GM19455 (cell line): ENCODE results near the gene HSPA4.

ENCODE experiments used
- ATAC-seq: cut with Tn5 transposase; IDR thresholded peaks from one replicate; pipeline ENCODE4 v1.9.1; 2021; ENCODE audit not compliant: unreplicated experiment

The HSPA4 gene

DNA sequence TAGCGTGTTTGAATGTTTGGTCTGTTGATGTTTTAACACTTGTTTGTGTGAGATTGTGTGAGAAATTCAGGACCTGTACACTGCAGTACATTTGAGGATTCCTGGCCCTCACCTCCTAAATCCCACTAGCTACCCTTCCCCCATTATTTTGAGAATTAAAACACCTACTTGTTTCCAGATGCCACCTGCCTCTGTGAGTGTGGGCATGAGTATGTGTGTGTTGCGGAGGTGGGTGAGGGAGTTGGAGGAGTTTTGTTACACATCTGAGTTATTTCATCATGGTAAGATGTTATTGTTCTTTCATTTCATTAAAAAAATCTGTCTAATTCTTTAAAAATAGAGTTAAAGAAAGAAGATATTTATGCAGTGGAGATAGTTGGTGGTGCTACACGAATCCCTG is 36.3 kb downstream of the HSPA4 start:
- no peak for ATAC-seq

DNA sequence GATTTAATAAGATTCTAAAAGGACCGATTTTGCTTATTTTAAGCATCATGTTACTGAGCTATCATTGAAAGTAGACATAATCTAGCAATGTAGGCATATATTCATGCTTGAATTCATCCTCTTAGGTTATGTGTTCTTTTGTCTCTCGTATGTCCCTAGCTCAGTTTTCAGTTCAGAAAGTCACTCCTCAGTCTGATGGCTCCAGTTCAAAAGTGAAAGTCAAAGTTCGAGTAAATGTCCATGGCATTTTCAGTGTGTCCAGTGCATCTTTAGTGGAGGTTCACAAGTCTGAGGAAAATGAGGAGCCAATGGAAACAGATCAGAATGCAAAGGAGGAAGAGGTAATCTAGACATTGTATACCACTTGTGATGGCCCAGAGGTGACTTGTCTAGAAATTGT is 39.2 kb downstream of the HSPA4 start:
- no peak for ATAC-seq

DNA sequence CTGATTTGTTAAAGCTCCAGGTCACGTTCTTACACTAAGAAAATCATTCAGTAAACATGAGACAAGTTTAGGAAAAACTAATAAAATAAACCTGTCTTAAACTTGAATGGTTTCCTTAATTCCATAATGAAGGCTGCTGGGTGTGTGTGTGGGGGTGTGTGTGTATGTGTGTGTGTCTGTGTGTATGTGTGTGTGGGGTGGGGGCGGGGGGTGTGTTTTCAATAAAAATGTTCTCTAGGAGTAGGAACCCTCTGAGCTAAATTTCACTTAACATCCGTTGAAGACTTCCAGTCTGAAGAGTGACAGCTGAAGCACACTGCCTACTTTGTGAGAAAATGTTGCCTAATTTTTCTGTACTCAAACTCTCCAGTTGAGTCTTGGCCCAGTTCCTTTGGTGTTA is 54.5 kb downstream of the HSPA4 start:
- ATAC-seq = no peak

DNA sequence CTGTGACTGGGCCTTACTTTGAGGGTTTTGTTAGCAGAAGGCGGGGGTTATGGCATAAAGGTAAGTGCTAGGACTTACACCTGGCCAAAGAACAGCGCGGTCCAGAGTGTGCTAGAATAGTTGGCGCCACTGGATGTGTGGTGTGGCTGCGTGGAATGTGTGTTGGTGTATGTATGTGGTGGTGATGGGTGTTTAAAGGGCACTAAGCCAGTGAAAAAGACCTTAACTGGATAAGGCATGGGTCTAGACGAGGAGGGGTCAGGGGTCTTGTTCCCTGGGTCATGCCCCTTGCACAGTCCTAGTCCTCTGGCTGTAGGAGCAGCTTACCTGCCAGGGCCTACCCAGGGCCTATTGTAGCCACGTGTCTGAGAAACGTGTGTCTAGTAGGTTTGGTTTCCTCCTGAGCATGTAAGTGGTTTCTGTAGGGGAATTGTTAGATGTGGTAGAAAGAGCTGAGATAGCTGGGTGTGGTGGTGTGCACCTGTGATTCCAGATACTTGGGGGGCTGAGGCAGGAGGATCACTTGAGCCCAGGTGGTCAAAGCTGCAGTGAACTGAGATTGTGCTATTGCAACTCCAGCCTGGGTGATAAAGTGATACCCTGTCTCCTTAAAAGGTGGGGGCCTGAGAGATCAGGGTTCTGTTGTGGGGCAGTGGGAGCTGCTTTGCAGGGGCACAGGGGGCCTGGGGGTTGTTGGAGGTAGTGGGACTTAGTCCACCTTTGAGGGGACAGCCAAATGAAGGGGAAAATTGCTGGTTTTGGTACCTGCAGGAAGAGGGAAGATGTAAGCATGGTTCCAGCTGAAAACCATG is 55.2 kb downstream of the HSPA4 start:
- ATAC-seq = no peak

DNA sequence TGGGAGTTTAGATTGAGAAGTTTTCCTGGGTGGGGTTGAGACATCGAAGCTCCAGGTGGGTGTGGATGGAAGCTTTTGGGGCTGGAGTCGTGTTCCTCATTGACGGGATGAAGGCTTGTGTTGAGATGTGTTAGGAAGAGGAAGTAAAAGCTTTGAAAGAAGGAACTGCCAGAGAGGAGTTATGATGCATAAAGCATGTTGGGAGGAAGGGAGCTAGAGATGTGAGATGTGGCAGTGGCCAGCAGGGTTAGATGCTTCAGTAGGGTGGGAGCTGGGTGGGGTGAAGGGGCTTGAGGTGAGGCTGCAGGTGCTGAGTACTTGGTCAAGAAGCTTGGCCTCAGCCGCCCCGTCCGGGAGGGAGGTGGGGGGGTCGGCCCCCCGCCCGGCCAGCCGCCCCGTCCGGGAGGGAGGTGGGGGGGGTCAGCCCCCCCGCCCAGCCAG is 56.7 kb downstream of the HSPA4 start:
- no peak for ATAC-seq

DNA sequence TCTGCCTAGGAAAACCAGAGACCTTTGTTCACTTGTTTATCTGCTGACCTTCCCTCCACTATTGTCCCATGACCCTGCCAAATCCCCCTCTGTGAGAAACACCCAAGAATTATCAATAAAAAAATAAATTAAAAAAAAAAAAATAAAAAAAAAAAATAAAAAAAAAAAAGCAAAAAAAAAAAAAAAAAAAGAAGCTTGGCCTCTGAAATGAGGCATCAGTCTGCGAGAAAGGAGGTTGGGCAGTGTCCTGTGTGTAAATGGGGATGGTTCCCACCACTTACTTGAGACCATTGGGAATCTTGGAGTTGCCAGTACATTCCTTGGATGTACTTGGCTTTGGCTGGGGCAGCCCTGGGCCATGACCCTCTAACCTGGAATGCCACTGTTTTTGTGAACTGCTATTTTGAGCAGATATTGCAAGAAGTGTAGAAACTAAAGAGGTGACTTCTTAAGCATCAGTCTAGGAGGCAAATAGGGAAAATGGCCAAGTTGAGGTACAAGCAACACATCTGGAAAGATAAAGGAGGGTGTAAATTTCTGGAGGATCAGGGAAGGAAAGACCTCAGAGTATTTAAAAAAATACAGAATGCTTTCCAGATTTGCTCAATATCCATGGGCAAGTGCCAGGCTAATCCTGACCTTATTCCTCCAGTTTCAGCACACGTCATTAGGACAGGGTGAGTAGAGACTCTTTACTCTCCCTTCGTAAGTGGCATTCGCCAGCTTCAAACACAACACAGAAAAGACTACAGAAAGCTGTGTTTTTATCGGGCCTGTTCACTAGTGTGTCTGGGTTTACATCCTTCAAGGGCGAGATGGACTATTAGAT is 58.1 kb downstream of the HSPA4 start:
- ATAC-seq = no peak

DNA sequence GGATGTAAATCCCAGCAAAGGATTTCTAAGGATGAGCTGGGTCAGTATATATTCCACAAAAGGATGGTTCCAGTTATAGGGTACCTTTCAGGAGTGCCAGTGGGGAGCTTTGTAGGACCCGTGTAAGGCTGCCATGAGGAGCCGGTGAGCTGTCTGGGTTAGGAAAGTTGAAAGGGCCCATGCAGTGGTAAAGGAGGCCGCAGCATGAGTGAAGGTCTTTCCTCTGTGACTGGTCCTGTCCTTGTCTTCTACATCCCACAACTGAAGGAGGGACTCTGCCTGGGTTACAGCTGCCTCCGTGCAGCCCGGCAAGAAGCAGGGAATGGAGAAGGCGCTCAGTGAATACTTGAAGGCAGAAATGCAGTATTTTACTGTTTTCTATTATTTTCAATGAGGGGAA is 58.9 kb downstream of the HSPA4 start:
- ATAC-seq = no peak

DNA sequence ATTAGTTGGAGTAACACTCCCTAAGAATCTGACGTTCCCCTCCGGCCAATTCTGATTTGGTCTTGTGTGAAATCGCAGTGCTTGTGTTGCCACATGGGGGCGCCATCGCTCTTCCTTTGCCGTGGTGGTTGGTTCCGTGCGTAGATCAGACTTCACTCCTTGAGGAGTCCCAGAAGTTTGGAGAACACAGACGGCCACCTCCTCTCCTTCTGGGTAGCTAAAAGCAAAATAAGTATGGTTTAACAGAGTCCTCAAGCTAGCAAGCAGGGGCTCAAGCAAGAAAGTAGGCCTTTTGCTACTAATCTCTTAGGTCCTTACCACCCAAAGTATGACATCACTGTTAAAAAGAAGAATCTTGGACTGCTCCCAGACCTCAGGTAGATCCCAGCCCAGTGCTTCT is 59.5 kb downstream of the HSPA4 start:
- ATAC-seq = no peak

DNA sequence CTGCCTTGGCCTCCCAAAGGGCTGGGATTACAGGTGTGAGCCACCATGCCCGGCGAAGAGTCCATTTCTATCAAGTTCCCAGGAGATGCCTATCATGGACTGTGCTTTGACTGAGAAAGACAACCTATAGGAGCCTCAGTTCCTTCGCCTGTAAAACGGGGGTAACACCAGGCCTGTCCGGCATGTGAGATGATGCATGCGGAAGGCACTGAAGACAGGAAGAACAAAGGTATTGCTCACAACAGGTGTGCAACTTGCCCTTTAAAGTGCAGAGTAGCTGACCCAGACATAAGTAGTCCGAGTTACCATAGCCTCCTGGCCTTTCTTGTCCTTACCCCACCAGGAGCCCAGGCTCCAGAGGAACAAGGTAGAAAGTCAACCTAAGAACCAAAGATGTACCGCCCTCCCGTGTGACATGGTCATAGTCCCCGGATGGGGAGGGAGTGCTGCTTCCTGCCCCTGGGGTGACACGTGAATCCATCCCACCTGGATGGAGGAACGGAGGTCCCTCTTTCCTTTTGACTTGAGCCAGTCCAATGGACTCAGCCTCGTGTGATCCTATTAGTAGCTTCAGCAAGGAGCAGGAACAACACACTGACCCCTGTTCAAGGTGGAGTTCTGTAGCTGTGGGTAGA is 60.3 kb downstream of the HSPA4 start:
- ATAC-seq = no peak

DNA sequence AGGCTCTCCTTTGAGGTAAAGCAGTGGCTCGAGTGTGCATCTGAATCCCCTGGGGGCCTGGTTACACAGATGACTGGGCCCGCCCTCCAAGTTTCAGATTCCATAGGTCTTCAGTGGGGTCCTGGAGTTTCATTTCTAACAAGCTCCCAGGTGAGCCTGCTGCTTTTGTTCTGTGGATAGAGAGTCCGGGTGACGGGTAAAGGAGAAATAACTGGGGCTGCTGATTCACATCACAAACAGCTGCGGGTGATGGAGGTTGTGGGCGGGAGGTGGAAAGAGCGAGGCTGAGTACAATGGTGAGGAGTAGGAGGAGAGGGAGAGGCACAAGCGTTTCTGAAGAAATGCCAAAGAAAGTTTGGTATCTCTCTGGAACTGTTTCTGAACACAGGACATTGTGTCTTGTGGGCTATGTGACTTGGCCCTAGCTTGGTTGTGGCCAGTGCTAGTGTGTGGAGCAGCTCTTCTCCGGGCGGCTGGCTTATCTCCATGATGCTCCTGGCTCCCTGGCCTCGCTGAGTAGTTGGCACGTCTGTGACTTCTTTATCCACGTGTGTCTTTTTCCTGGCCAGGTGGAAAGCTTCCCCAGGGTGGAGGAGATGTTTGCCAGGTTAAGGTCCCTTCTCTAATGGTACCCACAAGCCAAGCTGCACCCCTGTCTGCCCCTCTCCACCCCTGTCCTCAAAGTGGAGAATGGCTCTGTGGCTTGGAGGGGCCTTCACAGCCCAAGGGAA is 61.7 kb downstream of the HSPA4 start:
- no peak for ATAC-seq

DNA sequence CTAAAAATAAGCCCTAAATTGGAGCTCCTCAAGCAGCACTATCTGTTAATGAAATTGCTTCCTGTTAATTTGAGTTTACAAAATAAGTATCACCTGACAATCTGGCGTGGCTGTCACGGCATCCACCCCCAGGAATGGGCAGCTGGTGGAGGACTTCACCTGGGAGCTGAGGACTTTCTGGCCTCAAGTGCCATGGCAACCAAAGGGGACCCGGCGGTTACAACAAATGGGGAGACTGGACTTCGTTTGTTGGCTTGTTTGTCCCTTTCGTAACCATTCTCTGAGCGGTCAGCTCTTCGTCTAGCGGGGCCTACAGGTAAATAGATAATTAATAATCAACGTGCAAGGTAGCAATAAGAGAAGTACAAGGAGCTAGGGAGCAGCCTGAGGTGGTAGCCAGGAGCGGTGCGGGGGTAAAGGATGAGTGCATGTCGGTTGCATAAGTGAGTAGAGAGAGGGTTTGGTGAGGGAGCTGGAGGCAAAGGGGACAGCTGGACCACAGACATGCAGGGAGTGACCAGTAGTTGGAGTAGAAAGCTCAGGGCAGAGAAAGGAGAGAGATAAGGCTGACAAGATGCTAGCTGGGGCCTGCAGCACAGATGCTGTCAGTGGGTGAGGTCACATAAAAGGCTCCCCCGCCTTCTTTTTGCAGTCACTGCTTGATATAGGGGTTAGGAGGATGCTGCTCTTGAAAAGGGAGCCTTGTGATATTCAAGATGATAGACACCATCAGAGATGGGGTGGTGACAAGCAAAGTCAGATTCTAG is 62.5 kb downstream of the HSPA4 start:
- ATAC-seq = no peak

DNA sequence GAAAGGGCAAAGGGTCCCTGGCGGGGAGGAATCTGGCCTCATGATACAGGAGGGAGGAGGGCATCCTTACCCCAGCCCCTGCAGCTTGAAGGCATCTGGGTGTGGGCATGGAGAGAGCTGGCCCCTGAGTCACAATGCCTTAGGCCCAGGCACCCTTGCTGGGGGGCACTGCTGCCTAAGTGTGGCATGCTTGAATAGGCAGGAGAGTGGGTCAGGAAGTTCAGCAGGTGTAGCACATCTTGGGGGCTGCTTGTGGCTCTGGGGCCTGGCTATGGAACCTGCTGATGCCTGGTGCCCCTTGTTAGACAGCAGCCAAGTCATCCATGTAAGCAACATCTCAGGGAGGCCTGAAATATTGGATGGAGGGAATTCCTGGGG is 63.1 kb downstream of the HSPA4 start:
- ATAC-seq = no peak

DNA sequence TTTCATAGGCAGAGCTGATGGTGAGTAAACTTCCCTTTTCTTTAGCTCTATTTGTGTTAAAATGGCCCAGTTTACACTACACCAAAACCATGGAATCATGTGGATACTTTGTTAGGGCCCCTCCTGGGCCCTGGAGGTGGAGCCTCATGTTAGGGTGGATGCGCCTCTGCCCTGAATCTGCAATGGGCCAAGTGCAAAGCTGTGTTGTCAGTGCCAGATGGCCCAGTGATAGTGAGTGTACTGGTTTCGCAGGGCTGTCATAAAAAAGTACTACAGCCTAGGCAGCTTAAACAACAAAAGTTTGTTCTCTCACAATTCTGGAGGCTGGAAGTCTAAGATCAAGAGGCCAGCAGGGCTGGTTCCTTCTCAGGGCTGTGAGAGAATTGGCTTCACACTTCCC is 64.8 kb downstream of the HSPA4 start:
- ATAC-seq = no peak

DNA sequence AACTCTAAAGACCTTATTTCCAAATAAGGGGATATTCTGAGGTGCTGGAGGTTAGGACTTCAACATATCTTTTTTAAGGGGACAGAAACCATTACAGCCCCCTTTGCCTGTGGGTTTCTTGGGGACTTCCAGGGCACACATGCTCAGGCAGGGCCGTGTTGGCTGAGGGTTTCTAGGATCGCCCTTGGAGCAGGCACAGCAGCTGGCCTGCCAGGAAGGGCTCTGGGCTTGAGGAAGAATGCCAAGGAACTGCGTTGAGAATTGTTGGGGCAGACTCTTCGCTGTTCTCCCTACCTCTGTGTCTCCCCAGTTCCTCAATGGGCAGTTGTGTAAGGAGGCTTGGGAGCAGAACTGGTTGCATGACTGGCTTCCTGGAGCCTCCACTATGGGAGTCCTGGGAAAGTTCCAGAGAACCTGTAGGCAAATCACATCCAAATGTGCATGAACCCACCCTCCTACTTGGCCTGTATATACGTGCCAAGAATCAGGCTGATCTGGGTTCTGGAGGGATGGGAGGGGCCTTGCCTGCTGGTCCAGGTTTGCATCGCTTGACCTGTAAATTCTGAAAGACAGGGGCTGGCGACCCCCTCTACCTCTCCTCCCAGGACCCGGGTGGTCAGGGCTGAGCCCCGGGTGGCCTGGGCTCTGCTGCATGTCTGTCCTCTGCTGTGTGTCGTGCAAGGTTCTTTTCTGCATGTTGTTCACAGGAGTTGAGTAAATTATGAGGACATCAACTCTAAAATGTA is 65.5 kb downstream of the HSPA4 start:
- no peak for ATAC-seq

DNA sequence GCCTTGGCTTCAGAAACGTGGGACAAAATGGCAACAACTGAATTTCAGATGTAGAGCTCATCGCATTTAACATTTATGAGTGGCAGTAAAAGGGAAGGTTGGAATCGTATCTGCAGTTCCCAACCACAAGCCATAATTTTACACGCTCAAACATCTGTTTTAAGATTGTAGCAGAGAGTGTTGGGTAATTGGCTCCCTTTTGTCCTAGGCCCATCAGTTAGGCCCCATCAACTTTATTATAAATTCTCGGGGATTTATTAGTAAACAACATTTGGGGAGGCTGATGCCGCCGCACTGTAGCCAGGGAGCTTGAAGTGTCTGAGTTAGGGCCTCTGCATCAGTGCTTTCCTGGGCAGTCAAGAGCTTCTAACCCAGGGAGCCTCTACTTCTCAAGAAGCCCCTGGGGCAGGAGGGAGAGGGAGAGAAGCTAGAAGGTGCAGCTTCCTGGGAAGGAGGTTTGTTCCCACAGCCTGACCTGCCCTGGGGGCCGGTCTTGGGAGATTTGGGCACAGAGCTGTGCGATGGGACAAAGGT is 66.2 kb downstream of the HSPA4 start:
- ATAC-seq = no peak

DNA sequence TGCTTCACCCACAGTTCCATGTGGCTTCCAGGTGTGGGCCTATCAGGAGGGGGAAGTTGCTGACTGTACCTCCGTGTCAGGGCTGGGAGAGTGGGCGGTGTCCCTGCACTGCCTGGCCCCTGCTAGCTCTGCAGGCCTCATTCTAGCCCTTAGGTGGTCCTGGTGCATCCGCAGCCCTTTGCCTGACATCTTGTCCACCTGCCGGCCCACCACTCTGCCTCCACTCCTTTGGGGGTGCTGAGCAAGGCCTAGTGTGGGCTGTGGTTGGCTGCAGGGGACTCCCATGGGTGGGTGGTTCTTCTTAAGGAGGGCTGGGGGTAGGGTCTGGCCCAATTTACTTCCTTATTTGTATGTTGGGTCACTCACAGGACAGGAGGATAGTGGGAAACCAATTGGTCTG is 66.9 kb downstream of the HSPA4 start:
- no peak for ATAC-seq

DNA sequence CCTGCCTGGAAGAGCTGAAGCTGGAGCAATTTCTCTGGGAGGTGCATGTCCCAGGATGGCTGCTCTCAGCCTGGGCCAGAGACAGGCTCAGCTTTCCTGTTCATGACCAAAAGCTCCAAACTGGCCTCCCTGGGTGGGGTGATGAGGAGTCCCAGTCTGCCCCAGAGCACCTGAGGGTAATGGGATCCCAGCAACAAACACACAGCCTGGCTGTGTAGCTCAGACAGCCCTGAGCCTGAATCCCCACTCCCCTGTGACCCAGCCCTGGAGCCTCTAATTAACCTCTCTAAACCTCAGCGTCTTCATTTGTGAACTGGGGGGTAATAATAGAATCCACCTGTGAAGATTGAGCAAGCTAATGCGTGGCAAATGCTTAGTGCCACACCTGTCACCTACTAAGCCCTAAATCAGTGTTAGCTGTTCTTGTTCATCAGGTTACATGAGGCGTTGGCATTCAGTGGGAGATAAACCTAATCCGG is 67.5 kb downstream of the HSPA4 start:
- ATAC-seq = no peak

DNA sequence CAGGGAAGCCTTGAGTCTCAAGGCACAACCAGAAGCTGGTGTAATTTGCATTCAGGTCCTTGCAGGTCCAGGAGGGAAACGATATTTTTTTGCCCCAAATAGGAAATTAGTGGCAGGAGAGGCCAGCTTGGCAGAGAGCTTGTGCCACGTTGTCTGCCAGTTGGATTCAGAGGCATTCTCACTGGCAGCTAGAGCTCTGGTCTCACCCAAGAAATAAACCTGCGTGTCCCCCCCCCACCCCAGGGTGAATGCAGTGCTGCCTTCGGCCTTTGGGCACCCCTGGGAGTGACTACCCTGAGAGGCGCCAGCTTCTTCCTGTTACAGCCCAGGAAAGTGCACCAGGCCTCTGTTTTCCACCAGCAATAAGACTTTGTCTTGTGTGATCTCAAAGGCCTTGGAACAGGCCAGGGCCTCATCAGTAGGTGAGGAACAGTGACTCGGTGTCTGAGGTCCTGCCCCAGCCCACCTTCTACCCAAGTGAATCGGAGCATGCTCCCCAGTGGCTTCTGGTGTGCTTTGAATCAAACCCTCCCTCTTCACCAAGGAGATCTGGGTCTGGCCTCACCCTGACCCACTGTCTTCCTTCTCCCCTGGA is 68.4 kb downstream of the HSPA4 start:
- ATAC-seq = no peak

DNA sequence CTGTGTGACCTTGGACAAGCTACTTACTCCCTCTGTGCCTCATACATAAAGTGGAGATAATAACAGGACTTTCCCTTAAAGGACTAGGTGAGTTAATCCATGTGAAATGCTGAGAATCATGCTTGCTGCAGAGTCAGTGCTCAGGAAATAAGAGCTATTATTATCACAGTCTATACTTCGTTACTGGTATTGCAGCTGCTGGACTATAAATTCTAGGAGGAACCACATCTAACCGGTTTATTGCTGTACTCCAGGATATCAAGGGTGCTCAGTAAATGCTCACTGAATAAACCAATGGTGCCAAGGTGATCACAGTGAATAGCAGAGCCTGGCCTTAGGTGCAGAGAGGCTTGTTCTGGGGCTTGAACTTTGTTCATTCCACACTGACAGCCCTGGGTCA is 69.3 kb downstream of the HSPA4 start:
- ATAC-seq = no peak
